ENCODE data around the gene DMBT1. TPM values are rescaled to one million over a fixed set of nuclear protein-coding genes. Genes with fewer than 3 reads are reported as not detected.

DMBT1 gene
- total RNA-seq, 1 donor from 2014 or later, result 0.49 TPM

GRCh38 chr10:122624546-122624945 is 64.0 kb downstream of the DMBT1 start:
- no peaks in the 10 kb centered on the region for H3K4me1 Mint-ChIP-seq (ENCODE audit: unreplicated experiment)
- H3K4me3 Mint-ChIP-seq (ENCODE audit: unreplicated experiment), result no peak overlapping the region
- TF ChIP-seq, protein P1, sequence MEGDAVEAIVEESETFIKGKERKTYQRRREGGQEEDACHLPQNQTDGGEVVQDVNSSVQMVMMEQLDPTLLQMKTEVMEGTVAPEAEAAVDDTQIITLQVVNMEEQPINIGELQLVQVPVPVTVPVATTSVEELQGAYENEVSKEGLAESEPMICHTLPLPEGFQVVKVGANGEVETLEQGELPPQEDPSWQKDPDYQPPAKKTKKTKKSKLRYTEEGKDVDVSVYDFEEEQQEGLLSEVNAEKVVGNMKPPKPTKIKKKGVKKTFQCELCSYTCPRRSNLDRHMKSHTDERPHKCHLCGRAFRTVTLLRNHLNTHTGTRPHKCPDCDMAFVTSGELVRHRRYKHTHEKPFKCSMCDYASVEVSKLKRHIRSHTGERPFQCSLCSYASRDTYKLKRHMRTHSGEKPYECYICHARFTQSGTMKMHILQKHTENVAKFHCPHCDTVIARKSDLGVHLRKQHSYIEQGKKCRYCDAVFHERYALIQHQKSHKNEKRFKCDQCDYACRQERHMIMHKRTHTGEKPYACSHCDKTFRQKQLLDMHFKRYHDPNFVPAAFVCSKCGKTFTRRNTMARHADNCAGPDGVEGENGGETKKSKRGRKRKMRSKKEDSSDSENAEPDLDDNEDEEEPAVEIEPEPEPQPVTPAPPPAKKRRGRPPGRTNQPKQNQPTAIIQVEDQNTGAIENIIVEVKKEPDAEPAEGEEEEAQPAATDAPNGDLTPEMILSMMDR (IDR thresholded peaks at IDR 0.05; ENCODE audit: unreplicated experiment), result no peak
- H3K27ac Mint-ChIP-seq (ENCODE audit: unreplicated experiment), result no peak overlapping the region
- no peaks in the 10 kb centered on the region for H3K9me3 Mint-ChIP-seq (ENCODE audit: unreplicated experiment)
- no peaks in the 10 kb centered on the region for H3K36me3 Mint-ChIP-seq (ENCODE audit: low read depth, unreplicated experiment)
- DNase-seq (ENCODE audit: low spot score), result no peak
- H3K27me3 Mint-ChIP-seq (ENCODE audit: unreplicated experiment), result peaks cover 5% of the 10 kb centered on the region

GRCh38 chr10:122630526-122630925 is 70.0 kb downstream of the DMBT1 start:
- Mint-ChIP-seq H3K9me3 (ENCODE audit: unreplicated experiment) (no peaks in the 10 kb centered on the region), H3K4me1 (ENCODE audit: unreplicated experiment) (no peaks in the 10 kb centered on the region), H3K27me3 (ENCODE audit: unreplicated experiment) (peaks cover 2% of the 10 kb centered on the region), H3K4me3 (ENCODE audit: unreplicated experiment) (no peak overlapping the region), H3K36me3 (ENCODE audit: low read depth, unreplicated experiment) (peaks cover 4% of the 10 kb centered on the region), H3K27ac (ENCODE audit: unreplicated experiment) (no peak overlapping the region)
- DNase-seq (ENCODE audit: low spot score), result no peak
- TF ChIP-seq, protein P1 (IDR thresholded peaks at IDR 0.05; ENCODE audit: unreplicated experiment), result no peak

DNA sequence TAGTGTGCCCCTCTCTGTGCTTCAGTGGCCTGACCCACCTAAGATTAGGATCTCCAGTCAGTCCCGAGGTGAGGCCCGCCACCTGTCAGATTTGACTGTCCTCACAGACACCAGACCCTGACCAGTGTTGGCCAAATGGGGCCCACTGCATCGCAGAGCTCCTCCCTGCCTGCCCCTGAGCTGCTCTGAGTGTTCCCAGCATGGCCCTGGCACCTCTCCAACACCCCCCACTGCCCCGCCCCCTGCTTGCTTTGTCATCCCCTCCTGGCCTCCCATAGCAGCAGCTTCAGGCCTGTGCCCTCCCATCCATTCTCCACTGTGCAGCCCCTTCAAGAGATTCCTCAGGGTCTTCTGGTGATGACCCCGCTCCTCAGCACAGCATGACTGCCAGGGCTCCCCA is 71.5 kb downstream of the DMBT1 start:
- Mint-ChIP-seq H3K27me3 (ENCODE audit: unreplicated experiment) (peaks cover 2% of the 10 kb centered on the region), H3K9me3 (ENCODE audit: unreplicated experiment) (no peaks in the 10 kb centered on the region), H3K4me1 (ENCODE audit: unreplicated experiment) (no peaks in the 10 kb centered on the region), H3K4me3 (ENCODE audit: unreplicated experiment) (no peak overlapping the region), H3K27ac (ENCODE audit: unreplicated experiment) (no peak overlapping the region), H3K36me3 (ENCODE audit: low read depth, unreplicated experiment) (peaks cover 4% of the 10 kb centered on the region)
- DNase-seq (ENCODE audit: low spot score), result no peak
- TF ChIP-seq, protein P1 (IDR thresholded peaks at IDR 0.05; ENCODE audit: unreplicated experiment), result no peak

DNA sequence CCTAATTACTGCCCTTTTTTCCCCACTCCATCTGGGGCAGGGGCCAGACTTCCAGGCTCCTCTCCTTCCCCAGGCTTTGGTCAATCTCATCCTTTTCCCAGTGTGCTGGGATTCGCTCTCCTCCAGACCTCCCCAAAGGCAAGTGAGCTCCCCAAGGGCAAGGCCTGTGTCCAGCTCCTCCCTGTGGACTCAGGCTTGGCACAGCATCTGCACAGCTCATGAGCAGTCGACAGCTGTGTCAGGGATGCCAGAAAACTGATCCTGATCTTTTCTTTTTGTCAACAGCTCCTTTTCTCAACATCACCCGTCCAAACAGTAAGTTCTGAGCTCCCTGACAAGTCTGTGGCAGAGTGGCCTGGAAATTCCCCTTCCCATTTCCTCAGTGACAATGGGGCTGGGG is 72.0 kb downstream of the DMBT1 start:
- Mint-ChIP-seq H3K27ac (ENCODE audit: unreplicated experiment) (no peak overlapping the region), H3K9me3 (ENCODE audit: unreplicated experiment) (no peaks in the 10 kb centered on the region), H3K4me3 (ENCODE audit: unreplicated experiment) (no peak overlapping the region), H3K27me3 (ENCODE audit: unreplicated experiment) (peaks cover 2% of the 10 kb centered on the region), H3K36me3 (ENCODE audit: low read depth, unreplicated experiment) (peaks cover 4% of the 10 kb centered on the region), H3K4me1 (ENCODE audit: unreplicated experiment) (no peaks in the 10 kb centered on the region)
- DNase-seq (ENCODE audit: low spot score), result no peak
- TF ChIP-seq, protein P1 (IDR thresholded peaks at IDR 0.05; ENCODE audit: unreplicated experiment), result no peak

- DNase-seq (ENCODE audit: low spot score), result no peak
- Mint-ChIP-seq H3K36me3 (ENCODE audit: low read depth, unreplicated experiment) (no peaks in the 10 kb centered on the region), H3K27me3 (ENCODE audit: unreplicated experiment) (peaks cover 3% of the 10 kb centered on the region), H3K4me1 (ENCODE audit: unreplicated experiment) (no peaks in the 10 kb centered on the region), H3K27ac (ENCODE audit: unreplicated experiment) (no peak overlapping the region), H3K4me3 (ENCODE audit: unreplicated experiment) (no peak overlapping the region), H3K9me3 (ENCODE audit: unreplicated experiment) (no peaks in the 10 kb centered on the region)
- TF ChIP-seq, protein P1 (IDR thresholded peaks at IDR 0.05; ENCODE audit: unreplicated experiment), result no peak
Measured at GRCh38 chr10:122636953-122637352, 76.4 kb downstream of the DMBT1 start.

Measured in endothelial cell (in vitro differentiated cells).